ENCODE measurements around the gene ZNF286A. TPM values are rescaled to one million over a fixed set of nuclear protein-coding genes. Genes with fewer than 3 reads are reported as not detected.
"Not testable (repeated sequence)": the region's sequence is repeated elsewhere in the genome, so short reads cannot be mapped to it uniquely, and the experiment has no call there.

Gene ZNF286A
- total RNA-seq, 2 experiments from 2014 or later, result 30.1 to 35.3 TPM

- Mint-ChIP-seq H3K36me3 (ENCODE audit: low read depth) (peaks cover 61% of the 10 kb centered on the region), H3K9me3 (ENCODE audit: low read depth) (peaks cover 11% of the 10 kb centered on the region)
- DNase-seq; H3K27me3 Mint-ChIP-seq; ATAC-seq; H3K4me3 Mint-ChIP-seq; POLR2A ChIA-PET; CTCF ChIA-PET; H3K27ac Mint-ChIP-seq; H3K4me1 Mint-ChIP-seq; intact Hi-C loops (cut with DNase I, micrococcal nuclease): not testable (repeated sequence)
Measured at GRCh38 chr17:15704239-15704638, 4.7 kb downstream of the ZNF286A start.

DNA sequence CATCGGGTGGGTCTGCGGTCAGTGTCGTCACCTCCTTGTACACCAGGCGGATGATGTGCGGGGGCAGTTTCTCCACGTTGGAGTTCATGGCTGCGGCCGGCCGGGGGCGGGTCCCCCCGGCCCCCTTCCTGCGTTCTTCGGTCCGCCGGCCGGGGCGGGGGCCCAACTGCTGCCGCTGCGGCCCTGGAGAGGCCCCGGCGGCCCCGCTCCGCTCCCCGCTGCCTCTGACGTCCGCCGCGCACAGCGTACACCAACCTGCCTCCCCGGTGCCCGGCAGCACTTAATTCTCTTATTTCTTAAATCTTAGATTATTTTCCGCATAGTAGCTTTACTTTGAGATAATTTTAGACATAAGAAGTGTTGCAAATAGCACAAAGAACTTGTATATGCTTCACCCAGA lies 5.3 kb downstream of the ZNF286A start:
- intact Hi-C loops (cut with DNase I, micrococcal nuclease); H3K4me1 Mint-ChIP-seq; H3K4me3 Mint-ChIP-seq; DNase-seq; ATAC-seq; CTCF ChIA-PET; H3K27me3 Mint-ChIP-seq; POLR2A ChIA-PET; H3K27ac Mint-ChIP-seq: not testable (repeated sequence)
- Mint-ChIP-seq H3K9me3 (ENCODE audit: low read depth) (peaks cover 15% of the 10 kb centered on the region), H3K36me3 (ENCODE audit: low read depth) (peaks cover 65% of the 10 kb centered on the region)

DNA sequence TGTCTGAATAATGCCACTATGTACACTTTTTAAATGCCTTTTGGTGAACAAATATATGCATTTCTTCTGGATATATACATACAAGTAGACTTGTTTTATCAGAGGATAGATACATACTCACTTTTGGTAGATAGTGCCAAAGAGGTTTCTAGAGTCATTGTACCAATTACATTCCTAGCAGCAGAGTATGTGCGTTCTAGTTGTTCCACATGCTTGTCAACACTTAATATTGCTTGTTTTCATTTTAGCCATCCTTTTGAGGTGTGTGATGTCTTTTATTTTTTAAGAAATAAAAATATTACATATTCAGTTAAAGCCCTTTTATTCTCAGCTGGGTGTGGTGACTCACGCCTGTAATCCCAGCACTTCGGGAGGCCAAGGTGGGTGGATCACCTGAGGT lies 9.3 kb downstream of the ZNF286A start:
- POLR2A ChIA-PET; CTCF ChIA-PET; H3K27ac Mint-ChIP-seq; intact Hi-C loops (cut with DNase I, micrococcal nuclease); H3K4me3 Mint-ChIP-seq; H3K27me3 Mint-ChIP-seq; ATAC-seq; H3K4me1 Mint-ChIP-seq; DNase-seq: not testable (repeated sequence)
- peaks cover 66% of the 10 kb centered on the region for H3K36me3 Mint-ChIP-seq (ENCODE audit: low read depth)
- H3K9me3 Mint-ChIP-seq (ENCODE audit: low read depth), result peaks cover 22% of the 10 kb centered on the region

DNA sequence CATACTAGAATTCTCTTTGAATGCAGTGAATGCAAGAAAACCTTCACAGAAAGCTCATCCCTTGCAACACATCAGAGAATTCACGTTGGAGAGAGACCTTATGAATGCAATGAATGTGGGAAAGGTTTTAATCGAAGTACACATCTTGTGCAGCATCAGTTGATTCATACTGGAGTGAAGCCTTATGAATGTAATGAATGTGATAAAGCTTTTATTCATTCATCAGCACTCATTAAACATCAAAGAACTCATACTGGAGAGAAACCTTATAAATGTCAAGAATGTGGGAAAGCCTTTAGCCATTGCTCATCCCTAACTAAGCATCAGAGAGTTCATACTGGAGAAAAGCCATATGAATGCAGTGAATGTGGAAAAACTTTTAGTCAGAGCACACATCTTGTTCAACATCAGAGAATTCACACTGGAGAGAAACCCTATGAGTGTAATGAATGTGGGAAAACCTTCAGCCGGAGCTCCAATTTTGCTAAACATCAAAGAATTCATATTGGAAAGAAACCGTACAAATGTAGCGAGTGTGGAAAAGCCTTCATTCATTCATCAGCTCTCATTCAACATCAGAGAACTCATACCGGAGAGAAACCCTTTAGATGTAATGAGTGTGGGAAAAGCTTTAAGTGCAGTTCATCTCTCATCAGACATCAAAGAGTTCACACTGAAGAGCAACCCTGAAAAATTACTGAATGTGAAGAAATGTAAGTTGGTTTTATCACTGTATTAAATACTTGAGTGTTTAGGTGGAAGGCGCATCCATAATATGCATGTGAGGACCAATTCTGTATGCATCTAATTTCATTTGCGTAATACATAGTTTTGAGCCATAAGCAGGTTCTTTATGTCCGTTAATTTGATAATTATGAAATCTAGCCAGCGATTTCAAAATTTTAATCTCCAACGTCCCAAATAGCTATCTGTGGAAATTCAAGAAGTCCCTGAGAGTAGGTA lies 17.3 kb downstream of the ZNF286A start:
- H3K4me3 Mint-ChIP-seq; CTCF ChIA-PET; DNase-seq; ATAC-seq; H3K27ac Mint-ChIP-seq; intact Hi-C loops (cut with DNase I, micrococcal nuclease); H3K27me3 Mint-ChIP-seq; H3K4me1 Mint-ChIP-seq; POLR2A ChIA-PET: not testable (repeated sequence)
- Mint-ChIP-seq H3K36me3 (ENCODE audit: low read depth) (peaks cover 48% of the 10 kb centered on the region), H3K9me3 (ENCODE audit: low read depth) (peaks cover 27% of the 10 kb centered on the region)

GRCh38 chr17:15730535-15730934 lies 31.0 kb downstream of the ZNF286A start:
- H3K4me1 Mint-ChIP-seq; ATAC-seq; POLR2A ChIA-PET; H3K27me3 Mint-ChIP-seq; H3K27ac Mint-ChIP-seq; H3K36me3 Mint-ChIP-seq (ENCODE audit: low read depth); H3K9me3 Mint-ChIP-seq (ENCODE audit: low read depth); H3K4me3 Mint-ChIP-seq; intact Hi-C loops (cut with DNase I, micrococcal nuclease); CTCF ChIA-PET; DNase-seq: not testable (repeated sequence)

DNA sequence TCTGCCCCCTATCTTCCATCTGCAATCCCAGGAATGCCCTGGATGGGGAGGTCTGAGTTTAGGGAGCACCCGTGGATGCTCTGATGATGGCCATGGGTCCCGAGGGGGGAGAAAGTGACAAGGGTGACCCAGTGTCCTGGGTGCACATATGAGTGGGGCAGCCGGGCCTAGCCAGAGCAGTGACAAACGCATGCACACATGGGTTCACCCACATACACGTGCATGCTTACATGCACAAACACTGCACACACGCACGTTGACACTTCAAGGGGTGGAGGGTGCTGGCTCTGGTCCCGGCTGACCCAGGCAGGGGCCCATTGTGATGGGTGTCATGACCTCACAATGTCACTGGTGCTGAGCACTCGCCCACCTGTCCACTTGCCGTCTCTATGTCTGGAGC lies 32.3 kb downstream of the ZNF286A start, which contains the start of gene TBC1D26:
TBC1D26 (plus strand) TSS at position 384 of the 400 bp plus-strand sequence. CDS start 3,066 bp downstream, outside the sequence.
- H3K4me1 Mint-ChIP-seq; intact Hi-C loops (cut with DNase I, micrococcal nuclease); ATAC-seq: not testable (repeated sequence)

DNA sequence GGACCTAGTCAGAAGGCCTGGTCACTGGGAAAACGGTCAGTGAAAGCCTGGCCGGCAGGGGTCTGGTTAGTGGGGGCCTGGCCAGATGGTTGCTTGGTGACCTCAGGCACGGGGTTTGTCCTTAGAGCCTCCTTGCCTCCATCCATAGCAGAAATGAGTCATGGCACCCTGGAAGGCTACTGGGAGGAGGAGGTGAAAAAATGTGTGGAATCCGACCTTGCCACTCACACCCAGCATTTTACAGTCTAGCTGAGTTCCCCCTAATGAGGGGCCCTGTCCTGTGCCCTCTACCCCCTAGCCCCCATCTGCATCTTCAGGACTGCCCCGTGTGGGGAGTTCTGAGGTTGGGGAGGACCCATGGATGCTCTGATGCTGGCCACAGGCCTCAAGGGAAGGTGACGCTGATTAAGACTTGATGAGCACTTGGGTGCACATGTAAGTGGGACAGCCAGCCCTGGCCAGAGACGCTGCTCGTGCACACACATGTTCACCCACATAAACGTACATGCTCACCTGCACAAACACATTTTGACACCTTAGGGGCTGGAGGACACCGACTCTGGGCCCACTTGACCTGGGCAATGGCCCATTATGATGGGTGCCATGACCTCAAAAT lies 33.7 kb downstream of the ZNF286A start:
- DNase-seq, result not testable (repeated sequence)

More for the DNA sequence above, 32.3 kb downstream of the ZNF286A start, which contains the start of gene TBC1D26:
- CTCF ChIA-PET; H3K4me3 Mint-ChIP-seq; H3K27ac Mint-ChIP-seq; POLR2A ChIA-PET; DNase-seq; H3K9me3 Mint-ChIP-seq (ENCODE audit: low read depth); H3K27me3 Mint-ChIP-seq; H3K36me3 Mint-ChIP-seq (ENCODE audit: low read depth): not testable (repeated sequence)

GRCh38 chr17:15736578-15736977 lies 37.0 kb downstream of the ZNF286A start:
- H3K36me3 Mint-ChIP-seq (ENCODE audit: low read depth); ATAC-seq; POLR2A ChIA-PET; intact Hi-C loops (cut with DNase I, micrococcal nuclease); H3K4me3 Mint-ChIP-seq; H3K27ac Mint-ChIP-seq; H3K27me3 Mint-ChIP-seq; H3K9me3 Mint-ChIP-seq (ENCODE audit: low read depth); H3K4me1 Mint-ChIP-seq; CTCF ChIA-PET; DNase-seq: not testable (repeated sequence)

More for the DNA sequence above, 33.7 kb downstream of the ZNF286A start:
- POLR2A ChIA-PET; H3K27ac Mint-ChIP-seq; H3K4me1 Mint-ChIP-seq; H3K4me3 Mint-ChIP-seq; CTCF ChIA-PET; H3K27me3 Mint-ChIP-seq; H3K36me3 Mint-ChIP-seq (ENCODE audit: low read depth); intact Hi-C loops (cut with DNase I, micrococcal nuclease); ATAC-seq; H3K9me3 Mint-ChIP-seq (ENCODE audit: low read depth): not testable (repeated sequence)

GRCh38 chr17:15738066-15738465 lies 38.5 kb downstream of the ZNF286A start:
- ChIA-PET CTCF (no interaction called here), POLR2A (no interaction called here)
- intact Hi-C loops (cut with DNase I, micrococcal nuclease), result no loop called here
- no peak for DNase-seq
- Mint-ChIP-seq H3K9me3 (ENCODE audit: low read depth) (no peaks in the 10 kb centered on the region), H3K27me3 (peaks cover 4% of the 10 kb centered on the region), H3K4me1 (no peaks in the 10 kb centered on the region), H3K27ac (no peak overlapping the region), H3K36me3 (ENCODE audit: low read depth) (no peaks in the 10 kb centered on the region), H3K4me3 (no peak overlapping the region)
- ATAC-seq, result no peak

- H3K4me1 Mint-ChIP-seq; intact Hi-C loops (cut with DNase I, micrococcal nuclease); H3K9me3 Mint-ChIP-seq (ENCODE audit: low read depth); H3K4me3 Mint-ChIP-seq; CTCF ChIA-PET; H3K27ac Mint-ChIP-seq; DNase-seq; H3K27me3 Mint-ChIP-seq; POLR2A ChIA-PET; ATAC-seq; H3K36me3 Mint-ChIP-seq (ENCODE audit: low read depth): not testable (repeated sequence)
Measured at GRCh38 chr17:15739259-15739658, 39.7 kb downstream of the ZNF286A start.

- POLR2A ChIA-PET; intact Hi-C loops (cut with DNase I, micrococcal nuclease); H3K4me1 Mint-ChIP-seq; CTCF ChIA-PET; H3K9me3 Mint-ChIP-seq (ENCODE audit: low read depth); H3K4me3 Mint-ChIP-seq; H3K27me3 Mint-ChIP-seq; DNase-seq; ATAC-seq; H3K27ac Mint-ChIP-seq; H3K36me3 Mint-ChIP-seq (ENCODE audit: low read depth): not testable (repeated sequence)
Measured at GRCh38 chr17:15740041-15740440, 40.5 kb downstream of the ZNF286A start.

GRCh38 chr17:15740570-15741120 lies 41.1 kb downstream of the ZNF286A start:
- POLR2A ChIA-PET, result no interaction called here
- no peak for ATAC-seq
- CTCF ChIA-PET, result no interaction called here
- Mint-ChIP-seq H3K9me3 (ENCODE audit: low read depth) (no peaks in the 10 kb centered on the region), H3K27ac (no peak overlapping the region), H3K27me3 (peaks cover 5% of the 10 kb centered on the region), H3K4me1 (no peaks in the 10 kb centered on the region), H3K4me3 (no peak overlapping the region), H3K36me3 (ENCODE audit: low read depth) (no peaks in the 10 kb centered on the region)
- intact Hi-C loops (cut with DNase I, micrococcal nuclease), result no loop called here
- DNase-seq, result no peak

Data from activated CD4-positive, alpha-beta T cell treated with anti-CD3 and anti-CD28 coated beads for 36 hours (primary cell).